Hepatocyte (in vitro differentiated cells): ENCODE data around the gene CENPU.

Experiments used
- EZH2phosphoT487 ChIP-seq: fragments of 200-600 bp; sonication (generic); IDR thresholded peaks from one replicate; pipeline ENCODE4 v1.6.1; 2018; ENCODE audit warnings: antibody characterized with exemption, mild to moderate bottlenecking, low read depth, moderate library complexity; ENCODE audit not compliant: unreplicated experiment, severe bottlenecking
- TF ChIP-seq, protein P1 (sequence below): fragments of 200-600 bp; sonication (generic); IDR thresholded peaks from 2 replicates; pipeline ENCODE4 v1.5.1; 2016; ENCODE audit warnings: antibody characterized with exemption, mild to moderate bottlenecking; ENCODE audit not compliant: poor library complexity

DNA sequence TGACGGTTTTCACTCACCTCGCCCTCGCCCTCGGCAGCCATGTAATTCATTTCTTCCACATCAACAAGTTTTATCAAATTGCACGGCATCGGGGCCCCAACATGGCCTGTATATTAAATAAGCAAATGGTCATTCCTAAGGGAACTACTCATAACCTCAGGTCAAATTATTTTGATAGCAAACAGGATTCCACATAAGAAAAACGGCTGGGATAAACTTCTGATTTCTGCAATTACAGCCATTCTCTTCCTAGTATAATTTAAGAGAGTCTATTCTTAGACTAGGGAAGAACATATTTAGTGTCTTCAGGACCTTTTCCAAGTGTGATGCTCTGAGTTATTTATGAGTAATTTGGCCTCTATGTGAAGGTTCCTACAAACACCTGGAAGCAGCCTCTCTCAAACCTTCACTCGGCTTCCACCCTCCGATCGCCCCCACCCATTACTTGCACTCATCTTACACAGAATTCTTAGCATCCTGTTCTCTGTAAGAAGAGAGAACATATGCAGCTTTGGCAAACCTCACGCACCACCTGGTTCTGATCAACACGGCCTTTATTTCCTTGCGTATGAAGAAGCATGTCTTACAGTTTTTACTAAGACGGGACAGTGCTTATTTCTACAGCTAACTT is 29.4 kb upstream of the CENPU start:
- TF ChIP-seq, protein P1, sequence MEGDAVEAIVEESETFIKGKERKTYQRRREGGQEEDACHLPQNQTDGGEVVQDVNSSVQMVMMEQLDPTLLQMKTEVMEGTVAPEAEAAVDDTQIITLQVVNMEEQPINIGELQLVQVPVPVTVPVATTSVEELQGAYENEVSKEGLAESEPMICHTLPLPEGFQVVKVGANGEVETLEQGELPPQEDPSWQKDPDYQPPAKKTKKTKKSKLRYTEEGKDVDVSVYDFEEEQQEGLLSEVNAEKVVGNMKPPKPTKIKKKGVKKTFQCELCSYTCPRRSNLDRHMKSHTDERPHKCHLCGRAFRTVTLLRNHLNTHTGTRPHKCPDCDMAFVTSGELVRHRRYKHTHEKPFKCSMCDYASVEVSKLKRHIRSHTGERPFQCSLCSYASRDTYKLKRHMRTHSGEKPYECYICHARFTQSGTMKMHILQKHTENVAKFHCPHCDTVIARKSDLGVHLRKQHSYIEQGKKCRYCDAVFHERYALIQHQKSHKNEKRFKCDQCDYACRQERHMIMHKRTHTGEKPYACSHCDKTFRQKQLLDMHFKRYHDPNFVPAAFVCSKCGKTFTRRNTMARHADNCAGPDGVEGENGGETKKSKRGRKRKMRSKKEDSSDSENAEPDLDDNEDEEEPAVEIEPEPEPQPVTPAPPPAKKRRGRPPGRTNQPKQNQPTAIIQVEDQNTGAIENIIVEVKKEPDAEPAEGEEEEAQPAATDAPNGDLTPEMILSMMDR = no peak
- no peak for TF ChIP-seq EZH2phosphoT487
